Inferior parietal cortex (tissue), 1 donor: ENCODE measurements around the gene INTS2.
"Not testable (repeated sequence)": the region's sequence is repeated elsewhere in the genome, so short reads cannot be mapped to it uniquely, and the experiment has no call there.

Source experiments
- DNase-seq: peaks from one replicate; pipeline ENCODE4 v3.0.0-alpha.2; 2016; ENCODE audit errors: extremely low spot score

Gene INTS2

DNA sequence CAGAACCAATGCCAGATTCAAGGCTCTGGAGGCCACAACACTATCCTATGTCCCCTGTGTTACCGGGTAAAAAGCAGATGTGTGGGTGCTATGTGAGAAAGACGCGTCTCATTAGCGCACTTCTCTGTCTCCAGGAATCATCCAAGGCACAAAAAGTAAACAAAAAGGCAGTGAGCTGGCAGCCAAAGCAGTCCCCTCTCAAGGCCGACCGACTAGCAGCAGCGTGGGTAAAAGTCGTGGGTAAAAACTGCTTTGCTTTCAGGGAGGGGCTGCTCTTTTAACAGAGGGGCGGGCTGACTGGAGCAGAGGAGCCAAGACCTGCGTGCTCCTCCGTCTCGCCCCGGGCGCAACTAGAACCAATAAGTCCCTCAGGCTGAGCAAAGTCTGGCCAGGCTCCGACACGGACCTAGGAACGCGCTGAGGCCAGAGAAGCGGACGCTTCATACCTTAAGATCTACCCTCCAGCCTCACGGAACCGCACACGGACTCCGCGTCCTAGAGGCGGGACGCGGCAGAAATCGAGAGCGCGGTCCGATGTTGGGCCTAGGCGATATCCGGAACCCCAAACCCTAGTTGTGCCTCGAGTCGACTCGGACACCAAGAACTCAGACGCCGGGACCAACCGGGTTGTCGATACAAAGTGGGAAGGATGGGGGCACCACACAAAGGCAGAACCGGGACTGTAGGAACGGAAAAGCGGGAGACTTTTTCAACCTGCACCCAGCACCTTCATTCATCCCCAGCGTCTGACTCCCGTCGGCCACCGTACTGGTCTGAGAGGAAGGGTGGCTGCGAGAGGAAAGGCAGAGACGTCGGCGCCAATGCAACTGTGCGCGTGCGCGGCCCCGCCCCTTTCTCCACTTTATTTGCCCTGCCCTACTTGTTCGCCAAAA, at the start of gene INTS2:
Gene INTS2, minus strand, starts transcription at position 775 of the 893 bp plus-strand sequence. CDS start 1,338 bp downstream, outside the sequence.
- peak; percentile 97 for DNase-seq

- DNase-seq: no peak
These were observed 46.3 kb upstream of the INTS2 start for GRCh38 chr17:61974115-61974514.

GRCh38 chr17:61972311-61972710, 44.5 kb upstream of the INTS2 start:
- no peak for DNase-seq

DNA sequence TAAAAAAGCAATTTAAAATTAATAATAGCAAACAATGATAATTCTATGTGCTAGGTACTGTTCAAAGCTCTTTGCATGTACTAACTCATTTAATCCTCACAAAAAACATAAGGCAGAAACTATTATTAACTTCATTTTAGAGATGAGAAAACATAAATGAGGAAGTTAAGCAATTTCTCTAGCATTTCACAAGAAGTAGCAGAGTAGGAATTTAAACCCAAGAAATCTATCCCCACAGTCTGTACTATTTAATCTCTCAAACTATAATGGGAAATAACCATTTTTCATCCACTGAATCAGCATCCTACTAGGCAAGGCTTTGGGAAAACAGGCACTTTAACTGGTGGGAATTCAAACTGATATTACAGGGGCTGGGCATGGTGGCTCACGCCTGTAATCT, 42.2 kb upstream of the INTS2 start:
- no peak for DNase-seq

DNA sequence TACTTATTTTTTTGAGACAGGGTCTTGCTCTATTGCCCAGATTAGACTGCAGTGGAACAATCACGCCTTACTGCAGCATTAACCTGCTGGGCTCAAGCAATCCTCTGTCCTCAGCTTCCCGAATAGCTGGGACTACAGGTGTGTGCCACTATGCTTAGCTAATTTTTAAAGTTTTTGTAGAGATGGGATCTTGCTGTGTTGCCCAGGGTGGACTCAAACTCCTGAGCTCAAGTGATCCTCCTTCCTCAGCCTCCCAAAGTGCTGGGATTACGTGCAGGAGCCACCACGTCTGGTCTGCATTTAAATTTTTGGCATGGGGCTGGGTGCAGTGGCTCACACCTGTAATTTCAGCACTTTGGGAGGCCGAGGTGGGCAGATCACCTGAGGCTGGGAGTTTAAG, 41.0 kb upstream of the INTS2 start:
- no peak for DNase-seq

DNA sequence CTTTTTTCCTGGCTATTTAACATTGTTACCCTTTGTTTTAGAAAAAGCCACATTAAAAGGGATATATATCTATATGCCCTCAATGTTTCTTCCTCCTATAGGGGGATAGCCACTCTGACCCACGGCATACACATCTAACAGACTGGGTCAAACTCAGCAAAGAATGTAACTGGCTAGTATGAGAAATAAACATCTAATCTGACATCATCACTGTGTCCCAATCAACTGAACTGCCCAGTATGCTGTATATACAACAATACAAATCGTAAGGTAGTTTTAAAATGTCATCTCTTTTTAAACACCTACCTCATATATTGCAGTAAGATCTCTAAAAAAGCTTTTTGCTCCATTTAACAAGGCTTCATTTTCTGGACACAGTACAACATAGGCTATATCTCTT, 39.9 kb upstream of the INTS2 start:
- DNase-seq: no peak

- DNase-seq: no peak
These were observed 38.4 kb upstream of the INTS2 start for GRCh38 chr17:61966191-61966590.

DNA sequence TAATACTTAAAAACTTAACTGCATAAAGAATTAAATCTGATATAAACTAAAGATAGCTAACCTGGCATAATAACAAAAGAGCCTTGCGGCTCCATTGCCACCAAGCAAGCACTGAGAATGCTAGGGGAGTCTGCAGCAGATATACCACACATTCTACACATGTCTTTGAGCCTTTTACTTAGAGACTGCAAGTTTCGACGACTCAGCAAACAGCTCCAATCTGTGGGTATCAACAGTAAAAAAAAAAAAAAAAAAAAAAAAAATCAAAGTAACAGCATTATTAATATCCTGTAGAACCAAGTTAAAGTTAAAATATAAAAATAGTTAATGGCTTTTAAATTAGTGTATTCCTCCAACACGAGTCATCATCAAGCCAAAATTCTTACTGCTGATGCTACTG, 27.8 kb upstream of the INTS2 start:
- no peak for DNase-seq

DNA sequence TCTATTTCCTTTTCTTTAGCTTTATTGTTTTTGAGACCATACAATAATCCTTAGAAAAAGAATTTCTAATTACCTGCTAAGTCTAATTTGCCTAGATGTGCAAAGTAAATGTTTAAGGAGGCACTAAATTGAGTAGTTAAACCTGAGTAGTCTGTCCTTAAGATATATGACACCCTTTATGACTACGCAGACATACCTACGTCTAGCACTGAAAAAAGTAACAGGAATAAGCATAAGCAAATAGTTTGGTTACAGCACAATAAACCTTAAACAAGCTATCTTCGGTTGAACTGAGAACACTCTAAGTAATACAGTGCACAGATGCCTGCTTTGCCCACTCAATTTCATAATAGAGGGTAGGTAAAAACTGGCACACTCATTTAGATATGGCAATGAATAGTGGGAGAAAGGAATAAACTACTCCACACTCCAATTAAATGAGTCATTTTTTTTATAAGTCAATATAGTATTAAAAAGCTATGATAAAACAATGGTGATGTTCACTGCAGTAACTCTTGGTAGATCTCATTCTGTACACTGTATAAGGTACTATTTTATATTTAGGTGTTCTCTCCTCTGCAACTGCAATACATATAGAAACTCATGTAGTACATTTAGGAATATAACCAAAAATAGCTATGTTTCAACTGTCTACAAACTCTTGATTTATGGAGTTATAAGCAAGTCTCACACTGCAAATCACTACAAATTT, 19.7 kb upstream of the INTS2 start:
- no peak for DNase-seq

- no peak for DNase-seq
These were observed 18.6 kb upstream of the INTS2 start for GRCh38 chr17:61946359-61946758.

GRCh38 chr17:61943117-61943516, 15.3 kb upstream of the INTS2 start:
- DNase-seq: no peak

GRCh38 chr17:61942085-61942484, 14.3 kb upstream of the INTS2 start:
- DNase-seq: no peak

DNA sequence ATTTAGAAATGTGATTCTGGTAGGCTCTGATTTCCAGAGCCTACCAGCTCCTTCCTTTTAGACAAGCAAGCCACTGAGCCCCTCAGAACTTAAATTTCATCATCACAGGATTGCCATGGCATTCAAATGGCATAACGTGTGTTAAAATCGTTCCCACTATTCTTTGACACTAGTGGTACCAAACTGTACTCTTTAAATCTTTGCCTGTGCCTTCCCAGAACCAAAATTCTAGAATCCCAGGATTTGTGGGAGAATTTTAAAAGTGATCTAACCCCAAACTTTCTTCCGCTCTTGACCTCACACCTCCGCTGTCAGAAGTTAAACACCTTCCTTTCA, 287 bp upstream of the INTS2 start:
- DNase-seq: no peak

DNA sequence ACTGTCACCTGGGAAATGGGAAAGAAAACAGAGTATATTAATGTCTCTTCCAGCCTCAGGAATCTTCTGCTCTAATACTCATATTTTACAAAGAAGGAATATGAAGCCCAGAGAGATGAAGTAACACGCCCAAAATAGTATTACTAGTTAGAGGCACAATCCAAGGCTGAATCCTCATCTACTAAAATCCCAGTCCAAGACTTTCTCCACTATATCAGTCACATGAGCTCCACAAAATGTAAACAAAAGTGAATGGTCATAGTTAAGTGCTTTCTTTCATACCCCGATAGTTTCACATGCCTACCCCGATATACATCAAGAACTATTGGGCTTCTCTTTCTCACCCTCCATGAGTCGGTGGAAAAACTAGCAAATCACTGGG, 965 bp downstream of the INTS2 start:
- DNase-seq: no peak

- not testable (repeated sequence) for DNase-seq
These were observed 12.6 kb downstream of the INTS2 start for GRCh38 chr17:61915162-61915561.

- no peak for DNase-seq
These were observed 19.3 kb downstream of the INTS2 start for GRCh38 chr17:61908292-61909037.

DNA sequence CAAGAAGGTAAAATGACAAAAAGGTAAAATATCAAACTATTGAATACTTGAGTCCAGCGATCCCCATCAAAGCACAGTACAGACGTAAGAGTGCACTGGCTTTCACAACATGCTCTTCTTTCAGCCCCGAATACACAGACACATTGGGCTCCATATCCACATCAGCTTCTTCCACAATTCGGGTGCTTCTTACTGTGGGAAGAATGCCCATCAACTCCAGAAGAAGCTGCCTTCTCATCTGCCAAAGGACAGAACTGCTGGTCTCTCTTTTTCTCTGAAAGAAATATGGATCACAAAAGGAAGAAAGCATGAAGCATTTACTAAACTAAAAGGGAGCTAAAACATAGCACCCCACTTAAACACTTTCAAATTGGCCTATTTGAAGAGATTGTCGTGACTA, 20.4 kb downstream of the INTS2 start:
- DNase-seq: no peak

GRCh38 chr17:61904094-61904710, 23.6 kb downstream of the INTS2 start:
- DNase-seq: no peak

- DNase-seq: no peak
These were observed 24.5 kb downstream of the INTS2 start for GRCh38 chr17:61903251-61903650.

GRCh38 chr17:61897548-61898180, 30.1 kb downstream of the INTS2 start:
- DNase-seq: no peak

DNA sequence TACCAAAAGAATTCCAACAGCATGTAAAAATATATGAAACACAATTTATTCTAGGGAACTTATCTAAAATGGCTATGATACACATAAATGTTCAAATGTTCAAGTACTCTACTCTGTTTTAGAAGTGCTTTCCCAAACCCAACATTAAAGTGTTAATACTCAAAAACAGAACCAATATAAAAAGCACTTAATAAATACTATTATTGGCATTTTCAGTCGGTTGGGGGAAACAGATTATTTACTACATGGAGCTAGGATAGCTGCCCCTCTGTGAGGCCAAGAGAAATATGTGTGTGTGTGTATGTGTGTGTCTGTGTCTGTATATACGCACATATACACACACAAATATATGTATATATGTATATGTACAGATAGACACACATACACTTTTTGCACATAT, 32.4 kb downstream of the INTS2 start:
- no peak for DNase-seq

DNA sequence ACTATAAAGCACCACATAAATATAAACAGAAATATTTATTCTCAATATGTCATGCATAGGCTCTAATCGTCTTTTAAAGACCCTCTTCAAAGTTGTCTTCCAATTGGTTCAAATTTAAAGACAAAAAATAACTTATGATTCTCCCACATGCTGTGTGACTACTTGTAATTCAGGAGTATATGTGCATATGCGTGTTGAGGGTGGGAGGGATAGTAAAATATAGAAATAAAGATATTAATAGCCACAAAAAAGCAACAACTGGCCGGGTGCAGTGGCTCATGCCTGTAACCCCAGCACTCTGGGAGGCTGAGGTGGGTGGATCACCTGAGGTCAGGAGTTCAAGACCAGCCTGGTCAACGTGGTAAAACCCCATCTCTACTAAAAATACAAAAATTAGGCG, 33.5 kb downstream of the INTS2 start:
- not testable (repeated sequence) for DNase-seq
